ENCODE measurements around the gene RANBP17. TPM values are rescaled to one million over a fixed set of nuclear protein-coding genes. Genes with fewer than 3 reads are reported as not detected.
"Not testable (repeated sequence)": the region's sequence is repeated elsewhere in the genome, so short reads cannot be mapped to it uniquely, and the experiment has no call there.

RANBP17 gene
- not detected for total RNA-seq

GRCh38 chr5:170861917-170862766 is at the start of gene RANBP17:
RANBP17 (plus strand) TSS chr5:170862018.
- DNase-seq (peak; percentile 7), ATAC-seq (no peak)
- Mint-ChIP-seq H3K36me3 (ENCODE audit: low read depth) (peaks cover 14% of the 10 kb centered on the region), H3K9me3 (ENCODE audit: low read depth) (peaks cover 28% of the 10 kb centered on the region), H3K4me3 (peak within 1 kb of the TSS; percentile 5), H3K27me3 (peaks cover 44% of the 10 kb centered on the region), H3K4me1 (peaks cover 6% of the 10 kb centered on the region), H3K27ac (no peak within 1 kb of the TSS)
- ChIA-PET POLR2A (no interaction called here), CTCF (no interaction called here)
- intact Hi-C loops (cut with DNase I, micrococcal nuclease) = no loop called here

DNA sequence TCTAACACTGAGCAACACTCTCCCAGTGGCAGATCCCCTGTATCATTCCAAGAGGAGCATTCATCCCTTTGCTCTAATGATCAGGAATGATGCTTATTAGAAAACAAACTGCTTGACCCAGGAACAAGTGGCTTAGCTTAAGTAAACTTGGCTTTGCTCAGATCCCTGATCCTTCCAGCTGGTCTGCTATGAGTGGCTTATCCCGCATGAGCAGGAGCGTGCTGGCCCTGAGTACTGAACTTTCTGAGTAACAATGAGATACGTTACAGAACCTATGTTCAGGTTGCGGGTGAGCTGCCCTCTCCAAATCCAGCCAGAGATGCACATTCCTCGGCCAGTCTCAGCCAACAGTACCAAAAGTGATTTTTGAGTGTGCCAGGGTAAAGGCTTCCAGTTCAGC is 48.6 kb upstream of the RANBP17 start:
- intact Hi-C loops (cut with DNase I, micrococcal nuclease) = no loop called here
- no peaks in the 10 kb centered on the region for H3K36me3 Mint-ChIP-seq (ENCODE audit: low read depth)
- ATAC-seq (no peak), DNase-seq (no peak)
- H3K4me3 Mint-ChIP-seq = no peak overlapping the region
- CTCF ChIA-PET = interaction anchor here (0.9 to 1.1 kb wide), 2 partner anchors 173 to 465 kb away, joined by 3 read pairs; no protein-coding TSS in a partner anchor
- POLR2A ChIA-PET = no interaction called here
- H3K4me1 Mint-ChIP-seq = no peaks in the 10 kb centered on the region
- no peaks in the 10 kb centered on the region for H3K9me3 Mint-ChIP-seq (ENCODE audit: low read depth)
- H3K27ac Mint-ChIP-seq = no peak overlapping the region
- peaks cover 17% of the 10 kb centered on the region for H3K27me3 Mint-ChIP-seq

DNA sequence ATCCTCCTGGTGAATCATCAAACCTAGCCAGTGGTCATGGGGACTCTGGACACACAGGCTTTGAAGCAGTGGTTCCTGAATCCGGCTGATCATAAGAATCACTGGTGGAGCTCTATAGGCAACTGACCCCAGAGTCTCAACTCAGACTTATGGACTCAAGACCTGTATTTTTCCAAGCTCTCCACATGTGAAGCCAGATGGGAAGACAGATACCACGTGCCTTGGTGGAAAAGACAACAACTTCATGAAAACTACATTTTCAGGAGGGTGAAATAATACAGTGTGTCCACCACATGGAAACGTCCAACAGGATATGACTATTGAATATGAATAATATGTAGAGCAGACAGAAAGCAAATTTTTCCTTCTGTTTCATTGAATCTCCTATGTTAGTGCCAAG is 44.6 kb upstream of the RANBP17 start:
- no peaks in the 10 kb centered on the region for H3K36me3 Mint-ChIP-seq (ENCODE audit: low read depth)
- H3K4me1 Mint-ChIP-seq = no peaks in the 10 kb centered on the region

GRCh38 chr5:170818232-170818631 is 43.6 kb upstream of the RANBP17 start:
- intact Hi-C loops (cut with DNase I, micrococcal nuclease) = no loop called here
- ATAC-seq (no peak), DNase-seq (no peak)
- ChIA-PET POLR2A (no interaction called here), CTCF (no interaction called here)
- Mint-ChIP-seq H3K4me1 (no peaks in the 10 kb centered on the region), H3K27ac (no peak overlapping the region), H3K36me3 (ENCODE audit: low read depth) (no peaks in the 10 kb centered on the region), H3K9me3 (ENCODE audit: low read depth) (no peaks in the 10 kb centered on the region), H3K27me3 (peaks cover 6% of the 10 kb centered on the region), H3K4me3 (no peak overlapping the region)

More for the DNA sequence above, 44.6 kb upstream of the RANBP17 start:
- CTCF ChIA-PET = interaction anchor here (0.6 kb wide), 1 partner anchor 214 kb away, joined by 3 read pairs; no protein-coding TSS in a partner anchor
- H3K9me3 Mint-ChIP-seq (ENCODE audit: low read depth) = no peaks in the 10 kb centered on the region
- no peak for ATAC-seq
- POLR2A ChIA-PET = no interaction called here
- H3K27me3 Mint-ChIP-seq = peaks cover 6% of the 10 kb centered on the region
- intact Hi-C loops (cut with DNase I, micrococcal nuclease) = no loop called here
- H3K27ac Mint-ChIP-seq = no peak overlapping the region
- DNase-seq = no peak
- H3K4me3 Mint-ChIP-seq = no peak overlapping the region

- Mint-ChIP-seq H3K27ac (no peak overlapping the region), H3K4me1 (no peaks in the 10 kb centered on the region), H3K27me3 (peaks cover 3% of the 10 kb centered on the region), H3K9me3 (ENCODE audit: low read depth) (no peaks in the 10 kb centered on the region), H3K36me3 (ENCODE audit: low read depth) (no peaks in the 10 kb centered on the region), H3K4me3 (no peak overlapping the region)
- ChIA-PET CTCF (no interaction called here), POLR2A (no interaction called here)
- intact Hi-C loops (cut with DNase I, micrococcal nuclease) = no loop called here
- DNase-seq (no peak), ATAC-seq (no peak)
Measured at GRCh38 chr5:170819824-170820223, 42.0 kb upstream of the RANBP17 start.

- Mint-ChIP-seq H3K27me3 (no peaks in the 10 kb centered on the region), H3K4me1 (no peaks in the 10 kb centered on the region), H3K27ac (no peak overlapping the region), H3K9me3 (ENCODE audit: low read depth) (no peaks in the 10 kb centered on the region), H3K4me3 (no peak overlapping the region), H3K36me3 (ENCODE audit: low read depth) (no peaks in the 10 kb centered on the region)
- intact Hi-C loops (cut with DNase I, micrococcal nuclease) = no loop called here
- ATAC-seq = no peak
- CTCF ChIA-PET = no interaction called here
- POLR2A ChIA-PET = no interaction called here
- no peak for DNase-seq
Measured at GRCh38 chr5:170821257-170821800, 40.5 kb upstream of the RANBP17 start.

DNA sequence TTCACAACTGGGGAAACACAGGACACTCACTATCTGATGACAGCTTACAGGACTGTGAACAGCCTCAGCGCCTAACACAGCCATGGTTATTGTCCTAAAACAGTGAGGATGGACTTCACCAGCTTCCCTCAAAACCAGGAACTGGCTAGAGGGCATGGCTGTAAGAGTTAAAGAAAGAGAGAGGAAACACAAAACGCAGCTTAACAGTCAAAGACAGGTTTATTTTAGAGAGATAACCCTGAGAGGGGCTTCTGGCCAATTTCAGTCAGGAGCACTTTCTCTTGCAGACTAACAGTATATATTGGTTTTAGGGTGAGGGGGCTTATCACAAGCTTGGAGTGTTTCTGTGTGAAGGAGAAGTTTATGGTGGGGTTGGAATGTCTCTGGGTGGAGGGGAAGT is 35.7 kb upstream of the RANBP17 start:
- Mint-ChIP-seq H3K9me3 (ENCODE audit: low read depth) (no peaks in the 10 kb centered on the region), H3K4me3 (no peak overlapping the region)
- POLR2A ChIA-PET = no interaction called here

DNA sequence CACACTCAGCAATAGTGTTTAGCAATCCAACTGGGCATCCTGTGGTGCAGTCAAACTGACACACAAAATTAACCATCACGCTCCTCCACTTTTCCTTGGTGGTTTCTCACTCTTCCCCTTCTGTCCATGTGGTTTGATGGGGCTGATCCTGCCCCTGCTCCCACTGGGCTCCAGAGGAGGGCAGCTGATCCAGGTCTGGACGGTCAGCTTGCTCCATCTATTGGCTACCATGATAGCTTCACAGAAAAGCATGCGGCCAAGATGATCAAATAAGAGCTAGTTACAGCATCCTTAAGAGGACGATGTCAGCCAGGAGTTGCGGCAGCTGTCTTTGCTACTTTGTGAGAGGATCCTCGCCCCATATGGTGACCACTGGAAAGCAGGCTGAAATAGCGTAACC is 29.6 kb upstream of the RANBP17 start:
- ATAC-seq = no peak
- Mint-ChIP-seq H3K36me3 (ENCODE audit: low read depth) (no peaks in the 10 kb centered on the region), H3K4me3 (no peak overlapping the region), H3K27ac (no peak overlapping the region), H3K4me1 (no peaks in the 10 kb centered on the region), H3K9me3 (ENCODE audit: low read depth) (no peaks in the 10 kb centered on the region), H3K27me3 (no peaks in the 10 kb centered on the region)
- ChIA-PET CTCF (no interaction called here), POLR2A (no interaction called here)
- intact Hi-C loops (cut with DNase I, micrococcal nuclease) = no loop called here
- no peak for DNase-seq

More for the DNA sequence above, 35.7 kb upstream of the RANBP17 start:
- H3K4me1 Mint-ChIP-seq = no peaks in the 10 kb centered on the region
- no peaks in the 10 kb centered on the region for H3K27me3 Mint-ChIP-seq
- H3K27ac Mint-ChIP-seq = no peak overlapping the region
- CTCF ChIA-PET = no interaction called here
- intact Hi-C loops (cut with DNase I, micrococcal nuclease) = no loop called here
- ATAC-seq (no peak), DNase-seq (no peak)
- H3K36me3 Mint-ChIP-seq (ENCODE audit: low read depth) = no peaks in the 10 kb centered on the region

- POLR2A ChIA-PET; H3K36me3 Mint-ChIP-seq (ENCODE audit: low read depth); CTCF ChIA-PET; ATAC-seq; H3K27ac Mint-ChIP-seq; DNase-seq; H3K4me1 Mint-ChIP-seq; H3K27me3 Mint-ChIP-seq; H3K9me3 Mint-ChIP-seq (ENCODE audit: low read depth); H3K4me3 Mint-ChIP-seq; intact Hi-C loops (cut with DNase I, micrococcal nuclease): not testable (repeated sequence)
Measured at GRCh38 chr5:170833981-170834380, 27.8 kb upstream of the RANBP17 start.

GRCh38 chr5:170836226-170836625 is 25.6 kb upstream of the RANBP17 start:
- ChIA-PET POLR2A (no interaction called here), CTCF (no interaction called here)
- Mint-ChIP-seq H3K27ac (no peak overlapping the region), H3K4me3 (no peak overlapping the region), H3K9me3 (ENCODE audit: low read depth) (no peaks in the 10 kb centered on the region), H3K27me3 (peaks cover 4% of the 10 kb centered on the region), H3K36me3 (ENCODE audit: low read depth) (no peaks in the 10 kb centered on the region), H3K4me1 (no peaks in the 10 kb centered on the region)
- intact Hi-C loops (cut with DNase I, micrococcal nuclease) = no loop called here
- DNase-seq (no peak), ATAC-seq (no peak)

DNA sequence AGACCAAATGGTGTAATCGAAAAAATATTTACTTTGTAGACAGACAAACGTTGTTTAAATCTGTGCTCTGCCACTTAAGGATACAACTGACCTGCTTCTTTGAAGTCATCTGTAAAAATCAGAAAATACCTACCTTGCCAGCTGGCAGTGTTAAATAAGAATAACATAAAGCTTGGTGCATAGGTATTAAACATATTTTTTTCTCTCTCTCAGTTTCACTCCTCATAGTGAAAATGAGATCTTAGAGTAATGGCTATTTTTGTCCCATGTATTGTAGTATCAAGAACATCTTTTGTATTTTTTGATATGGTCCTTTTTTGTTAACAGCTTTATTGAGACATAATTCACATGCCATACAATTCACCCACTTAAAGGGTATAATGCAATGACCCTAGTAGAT is 17.9 kb upstream of the RANBP17 start:
- DNase-seq = no peak
- POLR2A ChIA-PET = no interaction called here
- H3K27me3 Mint-ChIP-seq = peaks cover 12% of the 10 kb centered on the region
- ATAC-seq = no peak
- CTCF ChIA-PET = no interaction called here
- H3K27ac Mint-ChIP-seq = no peak overlapping the region
- H3K9me3 Mint-ChIP-seq (ENCODE audit: low read depth) = no peaks in the 10 kb centered on the region
- no peak overlapping the region for H3K4me3 Mint-ChIP-seq
- intact Hi-C loops (cut with DNase I, micrococcal nuclease) = no loop called here
- no peaks in the 10 kb centered on the region for H3K4me1 Mint-ChIP-seq
- H3K36me3 Mint-ChIP-seq (ENCODE audit: low read depth) = no peaks in the 10 kb centered on the region

GRCh38 chr5:170844651-170845050 is 17.2 kb upstream of the RANBP17 start:
- DNase-seq = no peak
- ChIA-PET CTCF (no interaction called here), POLR2A (no interaction called here)
- Mint-ChIP-seq H3K27ac (no peak overlapping the region), H3K27me3 (peaks cover 14% of the 10 kb centered on the region), H3K36me3 (ENCODE audit: low read depth) (no peaks in the 10 kb centered on the region), H3K9me3 (ENCODE audit: low read depth) (no peaks in the 10 kb centered on the region), H3K4me1 (no peaks in the 10 kb centered on the region), H3K4me3 (no peak overlapping the region)
- intact Hi-C loops (cut with DNase I, micrococcal nuclease) = no loop called here
- ATAC-seq = no peak

All from activated CD4-positive, alpha-beta T cell treated with anti-CD3 and anti-CD28 coated beads for 36 hours (primary cell).